Brain microvascular endothelial cell (primary cell): ENCODE measurements around the gene PPP2R1B.
"Not testable (repeated sequence)": the region's sequence is repeated elsewhere in the genome, so short reads cannot be mapped to it uniquely, and the experiment has no call there.

Experiments used
- DNase-seq: peaks from one replicate; pipeline ENCODE4 v3.0.0-alpha.2; 2020
- H3K27ac ChIP-seq: fragments of 250-450 bp; sonication (Bioruptor Pico); 2 replicates; pipeline ENCODE4 v1.5.1; 2020; ENCODE audit warnings: mild to moderate bottlenecking, moderate library complexity
- H3K27me3 ChIP-seq: fragments of 250-450 bp; sonication (Bioruptor Pico); replicated peaks from 2 replicates; pipeline ENCODE4 v1.5.1; 2020; ENCODE audit warnings: mild to moderate bottlenecking
- H3K36me3 ChIP-seq: fragments of 250-450 bp; sonication (Bioruptor Pico); replicated peaks from 2 replicates; pipeline ENCODE4 v1.5.1; 2020; ENCODE audit warnings: mild to moderate bottlenecking
- H3K4me3 ChIP-seq: 2 replicates; pipeline ENCODE4 v1.5.1; 2011; ENCODE audit warnings: low read depth, mild to moderate bottlenecking, control low read depth, low read length, moderate library complexity
- CTCF ChIP-seq: IDR thresholded peaks from 2 replicates; pipeline ENCODE4 v1.5.1; 2011; ENCODE audit warnings: low read depth, mild to moderate bottlenecking, moderate library complexity, low read length, control low read depth, inconsistent platforms; ENCODE audit errors: missing control alignments
- in situ Hi-C: cut with HindIII; loops from 2 replicates; pipeline ENCODE4 v1.10.0; 2017; ENCODE audit warnings: low sequenced_read_pairs, low pct_ligation_motif_present

The PPP2R1B gene

GRCh38 chr11:111788464-111788863 is 22.3 kb upstream of the PPP2R1B start:
- no peak for DNase-seq
- Histone ChIP-seq H3K27ac (no peak overlapping the region), H3K27me3 (no peaks in the 10 kb centered on the region), H3K4me3 (no peak overlapping the region), H3K36me3 (peaks cover 4% of the 10 kb centered on the region)
- in situ Hi-C loops: no loop called here
- no peak for TF ChIP-seq CTCF

GRCh38 chr11:111788051-111788450 is 21.9 kb upstream of the PPP2R1B start:
- Histone ChIP-seq H3K27ac (no peak overlapping the region), H3K4me3 (no peak overlapping the region), H3K36me3 (peaks cover 4% of the 10 kb centered on the region), H3K27me3 (no peaks in the 10 kb centered on the region)
- in situ Hi-C loops: no loop called here
- DNase-seq: no peak
- TF ChIP-seq CTCF: no peak

- Histone ChIP-seq H3K36me3 (peaks cover 4% of the 10 kb centered on the region), H3K27me3 (no peaks in the 10 kb centered on the region), H3K27ac (no peak overlapping the region), H3K4me3 (no peak overlapping the region)
- TF ChIP-seq CTCF: no peak
- no peak for DNase-seq
- in situ Hi-C loops: no loop called here
Observed at GRCh38 chr11:111785886-111786412, 19.8 kb upstream of the PPP2R1B start.

- no peaks in the 10 kb centered on the region for H3K27me3 ChIP-seq
- DNase-seq: no peak
- H3K36me3 ChIP-seq: peaks cover 4% of the 10 kb centered on the region
- no peak overlapping the region for H3K27ac ChIP-seq
- no peak for TF ChIP-seq CTCF
- H3K4me3 ChIP-seq: no peak overlapping the region
- in situ Hi-C loops: no loop called here
Observed at GRCh38 chr11:111785076-111785475, 18.9 kb upstream of the PPP2R1B start.

GRCh38 chr11:111784311-111784710 is 18.1 kb upstream of the PPP2R1B start:
- in situ Hi-C loops, H3K27ac ChIP-seq, H3K36me3 ChIP-seq, H3K27me3 ChIP-seq, DNase-seq, H3K4me3 ChIP-seq: not testable (repeated sequence)

GRCh38 chr11:111782109-111782741 is 16.0 kb upstream of the PPP2R1B start:
- in situ Hi-C loops: no loop called here
- TF ChIP-seq CTCF: no peak
- no peak for DNase-seq
- H3K36me3 ChIP-seq: peaks cover 4% of the 10 kb centered on the region
- no peak overlapping the region for H3K4me3 ChIP-seq
- no peaks in the 10 kb centered on the region for H3K27me3 ChIP-seq
- no peak overlapping the region for H3K27ac ChIP-seq
